ENCODE measurements around the gene NBPF20.
A peak's percentile ranks its signal among the peaks of the same experiment; 100 is the strongest.
"Not testable (repeated sequence)": the region's sequence is repeated elsewhere in the genome, so short reads cannot be mapped to it uniquely, and the experiment has no call there.

- not testable (repeated sequence) for TF ChIP-seq SIN3A (IDR thresholded peaks at IDR 0.05; ENCODE audit: borderline replicate concordance, insufficient read depth, low read length); TAF1 (IDR thresholded peaks at IDR 0.05; ENCODE audit: borderline replicate concordance, insufficient read depth, low read length); POLR2AphosphoS5 (IDR thresholded peaks at IDR 0.05; ENCODE audit: low read depth, low read length); FOXP2 (optimal IDR thresholded peaks at IDR 0.05; ENCODE audit: borderline replicate concordance, extremely low read depth, extremely low read length, insufficient read depth)
- peak; percentile 77 to 85 for TF ChIP-seq REST (IDR thresholded peaks at IDR 0.05; ENCODE audit: insufficient read depth in 1 of 2, low read depth in 2 of 2, low read length in 2 of 2)
These were observed 26.5 kb upstream of the NBPF20 start for GRCh38 chr1:145451914-145452313.

Data from PFSK-1 (cell line).